HG03280 (cell line): ENCODE results near the gene CCT7.
A peak's percentile ranks its signal among the peaks of the same experiment; 100 is the strongest.

Experiments used
- ATAC-seq: cut with Tn5 transposase; IDR thresholded peaks from one replicate; pipeline ENCODE4 v1.9.1; 2021; ENCODE audit warnings: mild to moderate bottlenecking, moderate library complexity; ENCODE audit not compliant: unreplicated experiment

The CCT7 gene

GRCh38 chr2:73225513-73226360 is 8.4 kb upstream of the CCT7 start:
- no peak for ATAC-seq

DNA sequence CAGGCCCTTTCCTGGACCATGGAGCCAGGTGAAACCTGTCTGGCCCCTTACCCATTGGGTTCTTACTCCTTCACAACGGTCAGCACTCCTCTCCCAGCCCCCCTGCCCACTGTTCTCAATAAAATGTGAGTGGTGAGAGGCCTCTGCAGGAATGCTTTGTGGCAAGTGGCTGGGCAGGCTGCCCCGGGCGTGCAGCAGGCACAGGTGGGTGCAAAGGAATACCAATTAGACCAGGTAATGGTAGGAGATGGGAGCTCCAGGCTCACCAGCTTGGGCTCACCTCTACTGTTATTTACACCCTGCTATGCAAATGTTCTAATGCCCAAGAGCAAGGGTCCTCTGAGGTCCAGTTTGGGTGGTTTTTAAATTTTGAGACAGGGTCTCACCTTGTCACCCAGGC is 7.0 kb upstream of the CCT7 start:
- ATAC-seq = no peak

- no peak for ATAC-seq
Measured at GRCh38 chr2:73228631-73229030, 5.5 kb upstream of the CCT7 start.

GRCh38 chr2:73232403-73233153 is 1.5 kb upstream of the CCT7 start:
- peak; percentile 10 for ATAC-seq

GRCh38 chr2:73233154-73233931 is 765 bp upstream of the CCT7 start, which contains the start of gene PRADC1:
Gene PRADC1, minus strand, starts transcription at chr2:73233239. Its CDS starts 79 bp downstream, at chr2:73233160.
- ATAC-seq = peak; percentile 92

DNA sequence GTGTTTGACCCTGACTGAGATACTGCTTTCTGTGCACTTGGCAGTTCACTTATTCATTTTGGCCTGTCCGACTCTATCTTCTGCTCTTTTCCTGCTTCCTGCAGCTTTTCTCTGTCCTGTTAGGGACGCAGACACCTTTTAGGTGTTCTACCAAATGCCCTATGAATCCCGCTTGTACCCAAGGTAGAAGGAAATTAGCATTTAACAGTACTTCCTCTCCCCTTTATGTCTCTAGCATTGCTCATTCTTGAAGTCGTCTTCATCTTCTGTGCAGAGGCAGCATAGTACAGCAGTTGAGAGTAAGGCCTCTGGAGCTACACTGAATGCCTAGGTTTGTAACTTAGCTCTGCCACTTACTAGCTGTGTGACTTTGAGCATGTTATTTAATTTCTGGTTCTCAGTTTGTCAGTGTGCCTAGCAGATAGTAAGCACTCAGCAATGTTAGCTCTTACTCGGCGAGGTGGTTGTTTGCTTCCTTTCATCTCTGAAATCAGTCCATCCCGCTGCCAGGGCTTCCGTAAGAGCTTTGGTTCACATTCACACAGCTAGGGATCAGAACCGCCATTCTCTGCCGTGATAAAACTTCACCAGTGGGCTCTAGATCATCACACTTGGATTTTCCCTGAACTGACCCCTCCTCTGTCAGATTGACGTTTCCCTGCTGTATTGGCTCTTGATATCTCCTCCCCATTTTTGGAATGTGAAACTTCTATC is 1.4 kb downstream of the CCT7 start:
- ATAC-seq = no peak

DNA sequence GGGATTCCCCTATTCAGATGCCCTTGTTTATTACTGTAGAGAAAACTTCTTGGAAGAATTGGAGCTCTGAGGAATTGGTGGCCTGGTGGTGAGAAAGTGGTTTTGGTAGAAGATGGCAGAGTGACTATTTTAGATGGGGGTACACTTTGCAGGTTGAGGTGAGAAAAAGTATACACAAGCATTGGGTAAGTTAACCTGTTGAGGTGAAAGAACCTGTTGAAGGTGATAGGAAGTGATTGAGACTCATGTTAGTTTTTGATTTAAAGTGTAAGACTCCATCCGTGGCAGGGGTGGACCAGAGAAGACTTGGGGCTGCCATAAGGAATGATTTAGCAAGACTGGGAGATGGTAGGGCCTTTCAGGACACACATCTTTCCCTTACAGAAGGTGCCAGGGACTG is 3.1 kb downstream of the CCT7 start:
- ATAC-seq = no peak

DNA sequence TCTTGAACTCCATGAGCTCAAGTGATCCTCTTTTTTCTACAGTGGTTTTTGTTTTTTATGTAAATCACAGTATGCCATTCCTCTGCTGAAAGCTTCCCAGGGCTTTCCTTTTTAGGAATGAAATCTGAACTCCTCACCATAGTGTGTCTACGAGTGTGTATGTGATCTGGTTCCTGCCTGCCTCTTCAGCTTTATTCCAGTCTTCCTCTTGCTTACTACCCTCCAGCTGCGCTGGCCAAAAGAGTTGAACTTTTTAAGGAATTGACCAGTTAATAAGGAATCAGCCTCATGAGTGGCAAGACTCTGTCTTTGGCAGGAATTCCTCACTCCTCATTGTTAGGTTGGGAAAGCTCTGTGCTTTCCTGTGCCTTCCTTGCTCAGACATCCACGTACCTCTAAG is 4.0 kb downstream of the CCT7 start:
- ATAC-seq = no peak

GRCh38 chr2:73238976-73239375 is 4.9 kb downstream of the CCT7 start:
- no peak for ATAC-seq

GRCh38 chr2:73239776-73240175 is 5.7 kb downstream of the CCT7 start:
- no peak for ATAC-seq

- ATAC-seq = no peak
Measured at GRCh38 chr2:73243884-73244570, 9.9 kb downstream of the CCT7 start.

- ATAC-seq = no peak
Measured at GRCh38 chr2:73244580-73244979, 10.5 kb downstream of the CCT7 start.

GRCh38 chr2:73246850-73247249 is 12.7 kb downstream of the CCT7 start:
- ATAC-seq = no peak

- no peak for ATAC-seq
Measured at GRCh38 chr2:73249636-73250035, 15.5 kb downstream of the CCT7 start.

DNA sequence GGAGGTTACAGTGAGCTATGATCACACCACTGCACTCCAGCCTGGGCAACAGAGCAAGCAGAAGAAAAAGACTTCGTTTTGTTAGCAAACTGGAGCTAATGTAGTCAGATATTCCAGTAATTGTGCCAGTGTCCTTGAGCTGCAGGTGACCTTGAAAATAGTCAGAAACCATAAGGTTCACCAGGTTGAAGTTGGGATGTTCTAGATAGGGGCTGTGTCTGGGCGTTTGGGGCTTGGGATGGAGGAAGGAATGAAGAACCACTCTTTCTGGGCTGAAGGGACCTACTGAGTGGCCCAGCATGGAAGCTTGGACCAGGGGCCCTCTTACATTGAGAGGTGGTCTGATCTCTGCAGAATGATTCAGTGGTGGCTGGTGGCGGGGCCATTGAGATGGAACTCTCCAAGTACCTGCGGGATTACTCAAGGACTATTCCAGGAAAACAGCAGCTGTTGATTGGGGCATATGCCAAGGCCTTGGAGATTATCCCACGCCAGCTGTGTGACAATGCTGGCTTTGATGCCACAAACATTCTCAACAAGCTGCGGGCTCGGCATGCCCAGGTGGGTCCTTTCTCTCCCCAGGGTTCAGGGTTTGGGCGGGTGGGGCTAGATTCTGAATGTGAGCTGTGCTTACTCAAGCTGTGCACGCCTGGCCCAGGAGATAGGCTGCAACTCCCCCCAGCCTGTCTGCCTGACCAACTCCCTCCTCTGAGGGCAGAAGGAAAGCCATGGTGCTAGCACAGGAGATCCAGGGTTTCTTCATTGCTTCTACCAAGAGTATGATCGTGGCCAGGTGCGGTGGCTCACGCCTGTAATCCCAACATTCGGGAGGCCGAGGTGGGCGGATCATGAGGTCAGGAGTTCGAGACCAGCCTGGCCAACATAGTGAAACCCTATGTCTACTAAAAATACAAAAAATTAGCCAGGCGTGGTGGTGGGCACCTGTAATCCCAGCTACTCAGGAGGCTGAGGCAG is 17.1 kb downstream of the CCT7 start:
- no peak for ATAC-seq

DNA sequence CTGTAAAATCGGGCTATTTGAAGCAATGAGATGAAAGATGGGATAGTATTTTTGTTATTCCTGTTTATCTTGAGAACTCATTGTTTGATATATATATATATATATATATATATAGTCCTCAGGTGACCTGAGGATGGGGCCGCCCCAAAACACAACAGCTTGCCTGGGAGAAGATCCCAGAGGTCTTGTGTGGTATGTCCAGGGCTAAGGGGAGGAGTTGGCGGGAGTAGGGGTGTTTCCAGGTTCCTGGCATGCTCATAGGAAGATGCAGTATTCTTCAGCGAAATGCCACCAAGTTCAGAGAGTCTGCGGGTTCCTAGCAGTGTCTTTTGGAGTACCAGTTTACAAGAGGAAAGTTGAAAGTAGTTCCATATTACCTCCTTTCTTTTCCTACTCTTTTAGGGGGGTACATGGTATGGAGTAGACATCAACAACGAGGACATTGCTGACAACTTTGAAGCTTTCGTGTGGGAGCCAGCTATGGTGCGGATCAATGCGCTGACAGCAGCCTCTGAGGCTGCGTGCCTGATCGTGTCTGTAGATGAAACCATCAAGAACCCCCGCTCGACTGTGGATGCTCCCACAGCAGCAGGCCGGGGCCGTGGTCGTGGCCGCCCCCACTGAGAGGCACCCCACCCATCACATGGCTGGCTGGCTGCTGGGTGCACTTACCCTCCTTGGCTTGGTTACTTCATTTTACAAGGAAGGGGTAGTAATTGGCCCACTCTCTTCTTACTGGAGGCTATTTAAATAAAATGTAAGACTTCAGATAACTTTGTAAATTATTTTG is 18.3 kb downstream of the CCT7 start:
- ATAC-seq = no peak

DNA sequence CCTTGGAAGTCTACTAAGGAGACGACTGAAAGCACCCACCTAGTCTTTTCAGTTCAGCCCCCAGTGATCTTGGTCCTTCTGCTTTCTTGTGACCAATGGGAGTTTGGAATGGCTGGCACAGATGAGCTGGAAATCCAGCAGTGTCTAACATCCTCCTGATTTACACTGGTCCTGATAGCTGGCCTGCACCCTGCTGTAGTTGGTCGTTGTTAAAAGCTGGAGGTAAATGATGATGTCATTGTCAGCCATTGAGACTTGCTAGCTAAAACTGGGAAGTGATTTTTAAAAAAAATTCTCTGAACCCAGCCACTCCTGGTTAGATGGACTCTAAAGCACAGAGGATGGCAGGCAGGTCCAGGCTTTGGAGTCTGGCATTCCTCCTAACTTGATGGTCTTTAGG is 19.3 kb downstream of the CCT7 start:
- no peak for ATAC-seq

DNA sequence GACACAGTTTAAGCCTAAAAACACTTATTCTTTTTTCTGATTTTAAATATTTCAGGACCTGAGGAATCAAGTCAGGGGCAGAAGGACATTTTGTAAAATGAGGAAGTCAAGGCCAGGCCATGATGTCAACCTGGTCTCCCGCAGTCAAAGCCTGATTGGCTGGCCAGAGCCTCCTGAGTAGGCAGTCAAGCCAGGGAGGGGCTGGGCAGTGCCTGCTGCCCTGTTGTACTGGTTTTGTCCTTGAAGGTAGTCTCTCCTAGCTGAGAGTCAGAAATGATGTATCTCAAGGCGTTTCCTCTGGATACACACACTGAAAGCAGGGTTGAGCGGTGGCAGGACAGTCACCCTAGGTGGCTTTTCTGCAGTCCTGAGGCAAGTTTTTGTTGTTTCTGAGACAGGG is 19.8 kb downstream of the CCT7 start:
- no peak for ATAC-seq
